GM18870 (cell line): ENCODE results near the gene RBBP8NL.

Experiments used
- ATAC-seq: cut with Tn5 transposase; IDR thresholded peaks from one replicate; pipeline ENCODE4 v1.9.1; 2021; ENCODE audit warnings: moderate library complexity; ENCODE audit not compliant: unreplicated experiment

RBBP8NL gene

GRCh38 chr20:62408640-62409039, 18.7 kb downstream of the RBBP8NL start:
- ATAC-seq: no peak

- ATAC-seq: no peak
Measured at GRCh38 chr20:62408055-62408454, 19.3 kb downstream of the RBBP8NL start.

- ATAC-seq: peak; percentile 63
Measured at GRCh38 chr20:62407221-62407992, 19.9 kb downstream of the RBBP8NL start, which contains the start of gene CABLES2. Gene CABLES2 (minus strand): TSS chr20:62407285. CDS start chr20:62407276, 9 bp downstream.

- no peak for ATAC-seq
Measured at GRCh38 chr20:62406635-62407176, 20.6 kb downstream of the RBBP8NL start.

- no peak for ATAC-seq
Measured at GRCh38 chr20:62405981-62406513, 21.3 kb downstream of the RBBP8NL start.

GRCh38 chr20:62405108-62405980, 22.0 kb downstream of the RBBP8NL start:
- no peak for ATAC-seq

- ATAC-seq: no peak
Measured at GRCh38 chr20:62404761-62405107, 22.6 kb downstream of the RBBP8NL start.

- ATAC-seq: no peak
Measured at GRCh38 chr20:62404112-62404665, 23.1 kb downstream of the RBBP8NL start.

- ATAC-seq: no peak
Measured at GRCh38 chr20:62403331-62403730, 24.0 kb downstream of the RBBP8NL start.

GRCh38 chr20:62402456-62403150, 24.7 kb downstream of the RBBP8NL start:
- no peak for ATAC-seq

GRCh38 chr20:62401331-62401779, 26.0 kb downstream of the RBBP8NL start:
- no peak for ATAC-seq

GRCh38 chr20:62400541-62400940, 26.8 kb downstream of the RBBP8NL start:
- ATAC-seq: no peak

GRCh38 chr20:62400021-62400420, 27.3 kb downstream of the RBBP8NL start:
- no peak for ATAC-seq

GRCh38 chr20:62398120-62398821, 29.1 kb downstream of the RBBP8NL start:
- no peak for ATAC-seq

- ATAC-seq: no peak
Measured at GRCh38 chr20:62396367-62397239, 30.7 kb downstream of the RBBP8NL start.

GRCh38 chr20:62395311-62396242, 31.8 kb downstream of the RBBP8NL start:
- ATAC-seq: no peak
